ENCODE data around the gene MACROD1. TPM values are rescaled to one million over a fixed set of nuclear protein-coding genes. Genes with fewer than 3 reads are reported as not detected.
A peak's percentile ranks its signal among the peaks of the same experiment; 100 is the strongest.

The MACROD1 gene
- total and polyA plus RNA-seq, 2 of the 13 experiments (the other 11 are each of a cell fraction or from before 2014, with no cell fraction given) = 23.1 to 34.5 TPM

DNA sequence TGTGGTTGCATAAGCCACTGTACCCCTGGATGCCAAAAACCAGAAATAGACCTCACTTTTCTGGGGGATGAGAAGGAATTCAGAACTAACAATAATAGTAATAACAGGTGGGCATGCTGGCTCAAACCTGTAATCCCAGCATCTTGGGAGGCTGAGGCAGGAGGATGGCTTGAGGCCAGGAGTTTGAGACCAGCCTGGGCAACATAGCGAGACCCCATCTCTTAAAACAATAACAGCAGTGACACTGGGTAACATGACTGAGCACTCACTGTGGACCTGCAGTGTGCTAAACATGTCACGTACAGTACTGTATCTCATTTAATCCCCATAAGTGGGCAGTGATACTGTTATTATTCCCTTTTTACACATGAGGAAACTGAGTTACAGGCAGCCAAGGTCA is 120.2 kb downstream of the MACROD1 start (continued):
- no peak for TF ChIP-seq ZZZ3 (CRISPR knock-in tag; IDR thresholded peaks at IDR 0.05; ENCODE audit: borderline replicate concordance)

DNA sequence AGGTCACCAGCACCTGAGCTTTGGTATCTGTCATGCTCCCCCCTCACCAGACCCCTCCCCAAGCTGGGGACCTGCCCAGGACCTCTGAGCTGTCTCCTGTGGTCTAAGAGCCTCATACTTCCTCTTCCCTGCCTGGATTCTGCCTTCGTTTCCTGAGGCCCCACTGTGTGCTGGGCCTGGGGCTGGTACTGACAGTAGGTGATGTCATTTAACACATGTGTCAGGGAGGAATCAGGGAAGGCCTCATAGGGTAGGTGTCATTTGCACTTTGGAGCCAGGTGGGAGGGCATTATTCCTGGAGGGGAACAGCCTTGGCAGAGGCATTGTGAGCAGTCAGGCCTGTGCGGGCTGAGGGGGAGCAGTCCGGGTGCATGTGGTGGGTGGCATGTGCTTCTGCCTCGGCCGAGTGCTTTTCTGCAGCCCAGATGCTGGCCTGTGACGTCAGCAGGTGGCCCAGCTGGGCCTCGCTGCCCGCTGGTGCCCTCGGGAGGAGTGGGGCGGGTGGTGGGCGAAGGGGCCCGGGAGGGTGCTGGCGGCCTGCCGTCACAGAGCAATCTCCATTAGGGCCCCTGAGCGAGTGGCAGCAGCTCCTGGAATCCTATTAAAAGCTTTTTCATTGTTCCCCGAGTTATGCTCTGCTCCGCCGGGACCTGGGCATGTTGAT is 121.1 kb downstream of the MACROD1 start:
- H3K9me3 ChIP-seq (ENCODE audit: low read length) = no peaks in the 10 kb centered on the region
- no peaks in the 10 kb centered on the region for H3K36me3 ChIP-seq (replicated peaks in 1 of 2; ENCODE audit: control insufficient read depth in 1 of 2, insufficient read depth in 2 of 2, low read length in 2 of 2)
- FAIRE-seq = no peak
- intact Hi-C loops (cut with micrococcal nuclease; ENCODE audit: unreplicated experiment) = loop anchor here (5.0 kb wide), 1 partner anchor 42 kb away; no protein-coding TSS in a partner anchor
- H3K4me3 ChIP-seq (replicated peaks in 1 of 3; ENCODE audit: insufficient read depth in 1 of 3, low read depth in 2 of 3, low read length in 3 of 3) = no peak overlapping the region
- H3K27me3 ChIP-seq (ENCODE audit: control insufficient read depth in 1 of 2, insufficient read depth in 2 of 2, low read length in 2 of 2) = no peaks in the 10 kb centered on the region
- H4K20me1 ChIP-seq (ENCODE audit: insufficient read depth, low read length) = peaks cover 4% of the 10 kb centered on the region
- H3K4me1 ChIP-seq (ENCODE audit: insufficient read depth, low read length) = peaks cover 43% of the 10 kb centered on the region
- no peak overlapping the region for H3K4me2 ChIP-seq (ENCODE audit: low read depth, low read length)
- in situ Hi-C loops (cut with HindIII; ENCODE audit: extremely low pct_ligation_motif_present, low pct_unique_long_range_greater_than_20kb) = loop anchor here (5.0 kb wide), 1 partner anchor 102 kb away; no protein-coding TSS in a partner anchor
- no peak overlapping the region for H3K9ac ChIP-seq (ENCODE audit: insufficient read depth, low read depth, low read length)
- ChIA-PET CTCF (ENCODE audit: low intra/inter-chr PET ratio, low total read pairs) (no interaction called here), POLR2A (no interaction called here)
- peak; percentile 10 for DNase-seq (ENCODE audit: low spot score)
- no peak overlapping the region for H3K27ac ChIP-seq (ENCODE audit: extremely low read length, insufficient read depth, low read length)
- BruUV-seq (replicated peaks) = no TSS peak
- WGBS (ENCODE audit: low lambda C conversion rate) = 85% methylated on average over 13 of the region's 18 CpGs
- H2AFZ ChIP-seq (ENCODE audit: low read length) = no peak overlapping the region
- H3K79me2 ChIP-seq (ENCODE audit: insufficient read depth, low read length) = no peaks in the 10 kb centered on the region
- no peak for ATAC-seq
- TF ChIP-seq, protein P1, sequence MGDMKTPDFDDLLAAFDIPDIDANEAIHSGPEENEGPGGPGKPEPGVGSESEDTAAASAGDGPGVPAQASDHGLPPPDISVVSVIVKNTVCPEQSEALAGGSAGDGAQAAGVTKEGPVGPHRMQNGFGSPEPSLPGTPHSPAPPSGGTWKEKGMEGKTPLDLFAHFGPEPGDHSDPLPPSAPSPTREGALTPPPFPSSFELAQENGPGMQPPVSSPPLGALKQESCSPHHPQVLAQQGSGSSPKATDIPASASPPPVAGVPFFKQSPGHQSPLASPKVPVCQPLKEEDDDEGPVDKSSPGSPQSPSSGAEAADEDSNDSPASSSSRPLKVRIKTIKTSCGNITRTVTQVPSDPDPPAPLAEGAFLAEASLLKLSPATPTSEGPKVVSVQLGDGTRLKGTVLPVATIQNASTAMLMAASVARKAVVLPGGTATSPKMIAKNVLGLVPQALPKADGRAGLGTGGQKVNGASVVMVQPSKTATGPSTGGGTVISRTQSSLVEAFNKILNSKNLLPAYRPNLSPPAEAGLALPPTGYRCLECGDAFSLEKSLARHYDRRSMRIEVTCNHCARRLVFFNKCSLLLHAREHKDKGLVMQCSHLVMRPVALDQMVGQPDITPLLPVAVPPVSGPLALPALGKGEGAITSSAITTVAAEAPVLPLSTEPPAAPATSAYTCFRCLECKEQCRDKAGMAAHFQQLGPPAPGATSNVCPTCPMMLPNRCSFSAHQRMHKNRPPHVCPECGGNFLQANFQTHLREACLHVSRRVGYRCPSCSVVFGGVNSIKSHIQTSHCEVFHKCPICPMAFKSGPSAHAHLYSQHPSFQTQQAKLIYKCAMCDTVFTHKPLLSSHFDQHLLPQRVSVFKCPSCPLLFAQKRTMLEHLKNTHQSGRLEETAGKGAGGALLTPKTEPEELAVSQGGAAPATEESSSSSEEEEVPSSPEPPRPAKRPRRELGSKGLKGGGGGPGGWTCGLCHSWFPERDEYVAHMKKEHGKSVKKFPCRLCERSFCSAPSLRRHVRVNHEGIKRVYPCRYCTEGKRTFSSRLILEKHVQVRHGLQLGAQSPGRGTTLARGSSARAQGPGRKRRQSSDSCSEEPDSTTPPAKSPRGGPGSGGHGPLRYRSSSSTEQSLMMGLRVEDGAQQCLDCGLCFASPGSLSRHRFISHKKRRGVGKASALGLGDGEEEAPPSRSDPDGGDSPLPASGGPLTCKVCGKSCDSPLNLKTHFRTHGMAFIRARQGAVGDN (CRISPR knock-in tag; IDR thresholded peaks at IDR 0.05) = 0 out of 2 replicates have a peak, but pooled peaks have one; percentile 12
- TF ChIP-seq ZNF850 (CRISPR knock-in tag; conservative IDR thresholded peaks at IDR 0.05) (no peak), TBP (CRISPR knock-in tag; IDR thresholded peaks at IDR 0.05) (no peak), HNRNPL (IDR thresholded peaks at IDR 0.05; ENCODE audit: low read depth, low read length) (peak; percentile 63; the same call in 1 of the 2 replicates), CREB1 (IDR thresholded peaks at IDR 0.05) (0 out of 2 replicates have a peak, but pooled peaks have one; percentile 5), CREB1 (CRISPR knock-in tag; IDR thresholded peaks at IDR 0.05) (no peak), HOXD1 (CRISPR knock-in tag; IDR thresholded peaks at IDR 0.05) (no peak), ZSCAN25 (CRISPR knock-in tag; IDR thresholded peaks at IDR 0.05) (no peak), RARG (CRISPR knock-in tag; IDR thresholded peaks at IDR 0.05; ENCODE audit: low read depth) (no peak), RBM22 (optimal IDR thresholded peaks at IDR 0.05; ENCODE audit: low read length) (no peak), ATRX (CRISPR knock-in tag; IDR thresholded peaks at IDR 0.05; ENCODE audit: borderline replicate concordance) (no peak), ZKSCAN1 (IDR thresholded peaks at IDR 0.05; ENCODE audit: low read length) (peak; percentile 76; the same call in 1 of the 2 replicates), ZNF496 (CRISPR knock-in tag; IDR thresholded peaks at IDR 0.05; ENCODE audit: insufficient replicate concordance) (no peak), ZFP36 (IDR thresholded peaks at IDR 0.05; ENCODE audit: borderline replicate concordance, low read depth, low read length, partially characterized antibody) (peak; percentile 57)
- TF ChIP-seq, protein P2, sequence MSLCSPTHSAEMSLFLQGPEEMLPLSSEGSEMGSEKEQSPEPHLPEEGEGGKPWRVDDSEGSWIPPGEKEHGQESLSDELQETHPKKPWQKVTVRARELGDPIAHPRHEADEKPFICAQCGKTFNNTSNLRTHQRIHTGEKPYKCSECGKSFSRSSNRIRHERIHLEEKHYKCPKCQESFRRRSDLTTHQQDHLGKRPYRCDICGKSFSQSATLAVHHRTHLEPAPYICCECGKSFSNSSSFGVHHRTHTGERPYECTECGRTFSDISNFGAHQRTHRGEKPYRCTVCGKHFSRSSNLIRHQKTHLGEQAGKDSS (CRISPR knock-in tag; IDR thresholded peaks at IDR 0.05; ENCODE audit: borderline replicate concordance, low read depth) = no peak
- TF ChIP-seq, protein P3, sequence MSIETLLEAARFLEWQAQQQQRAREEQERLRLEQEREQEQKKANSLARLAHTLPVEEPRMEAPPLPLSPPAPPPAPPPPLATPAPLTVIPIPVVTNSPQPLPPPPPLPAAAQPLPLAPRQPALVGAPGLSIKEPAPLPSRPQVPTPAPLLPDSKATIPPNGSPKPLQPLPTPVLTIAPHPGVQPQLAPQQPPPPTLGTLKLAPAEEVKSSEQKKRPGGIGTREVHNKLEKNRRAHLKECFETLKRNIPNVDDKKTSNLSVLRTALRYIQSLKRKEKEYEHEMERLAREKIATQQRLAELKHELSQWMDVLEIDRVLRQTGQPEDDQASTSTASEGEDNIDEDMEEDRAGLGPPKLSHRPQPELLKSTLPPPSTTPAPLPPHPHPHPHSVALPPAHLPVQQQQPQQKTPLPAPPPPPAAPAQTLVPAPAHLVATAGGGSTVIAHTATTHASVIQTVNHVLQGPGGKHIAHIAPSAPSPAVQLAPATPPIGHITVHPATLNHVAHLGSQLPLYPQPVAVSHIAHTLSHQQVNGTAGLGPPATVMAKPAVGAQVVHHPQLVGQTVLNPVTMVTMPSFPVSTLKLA (IDR thresholded peaks at IDR 0.05) = no peak

Measured in HepG2 (cell line).